Common myeloid progenitor, CD34-positive (primary cell): ENCODE data around the gene PSD4.

Experiments
- CTCF ChIA-PET: fragments of 350-600 bp; sonication (Branson Sonifier 250); formaldehyde crosslinking; loops from one replicate; lab custom pipeline; 2021; ENCODE audit warnings: antibody characterized with exemption; lab: Charles Lee
- POLR2A ChIA-PET: fragments of 350-600 bp; sonication (Branson Sonifier 250); formaldehyde crosslinking; loops from one replicate; lab custom pipeline; 2021; ENCODE audit warnings: antibody characterized with exemption; lab: Charles Lee
- DNase-seq, 3 donors: peaks; one replicate each; pipeline versions ENCODE4 v3.0.0 to v3.0.0-alpha.2; 2013
- H3K27ac ChIP-seq, 2 experiments: 1 replicate in 1 of 2; 2 replicates in 1 of 2; pipeline ENCODE4 v1.7.0; 2013; ENCODE audit warnings: inconsistent platforms in 2 of 2, low read length in 2 of 2, mild to moderate bottlenecking in 2 of 2, low read depth in 1 of 2, moderate library complexity in 1 of 2; ENCODE audit not compliant: severe bottlenecking in 2 of 2, insufficient read depth in 1 of 2, poor library complexity in 1 of 2
- H3K27me3 ChIP-seq, 5 experiments: replicated peaks in 2 of 5; 1 replicate in 3 of 5; 2 replicates in 2 of 5; pipeline versions ENCODE4 v1.6.1 to v1.7.0; 2013; ENCODE audit warnings: low read length in 4 of 5, mild to moderate bottlenecking in 2 of 5, moderate library complexity in 2 of 5, inconsistent platforms in 1 of 5; ENCODE audit not compliant: insufficient read depth in 5 of 5, control insufficient read depth in 4 of 5
- H3K36me3 ChIP-seq, 4 experiments: 1 replicate in 2 of 4; 2 replicates in 2 of 4; pipeline versions ENCODE4 v1.6.1 to v1.7.0; 2013; ENCODE audit warnings: low read length in 3 of 4, control low read depth in 1 of 4, mild to moderate bottlenecking in 1 of 4; ENCODE audit not compliant: control insufficient read depth in 4 of 4, insufficient read depth in 4 of 4
- H3K4me1 ChIP-seq, 4 experiments: 1 replicate in 3 of 4; 2 replicates in 1 of 4; pipeline versions ENCODE4 v1.6.1 to v1.7.1; 2013; ENCODE audit warnings: low read length in 3 of 4, mild to moderate bottlenecking in 3 of 4, control low read depth in 1 of 4, inconsistent platforms in 1 of 4, moderate library complexity in 1 of 4; ENCODE audit not compliant: control insufficient read depth in 4 of 4, insufficient read depth in 4 of 4; ENCODE audit errors: control extremely low read depth in 1 of 4
- H3K4me3 ChIP-seq, 7 experiments: 1 replicate in 4 of 7; 2 replicates in 3 of 7; pipeline versions ENCODE4 v1.5.1 to v1.7.0; 2013; ENCODE audit warnings: mild to moderate bottlenecking in 7 of 7, low read length in 6 of 7, moderate library complexity in 6 of 7, inconsistent platforms in 2 of 7, low read depth in 2 of 7, control low read depth in 1 of 7; ENCODE audit not compliant: insufficient read depth in 4 of 7, control insufficient read depth in 1 of 7; ENCODE audit errors: extremely low read depth in 1 of 7
- H3K9me3 ChIP-seq, 5 experiments: 1 replicate in 4 of 5; 2 replicates in 1 of 5; pipeline versions ENCODE4 v1.6.1 to v1.7.1; 2013; ENCODE audit warnings: low read length in 4 of 5, mild to moderate bottlenecking in 2 of 5, inconsistent platforms in 1 of 5, low read depth in 1 of 5, moderate library complexity in 1 of 5; ENCODE audit not compliant: control insufficient read depth in 4 of 5, insufficient read depth in 2 of 5; ENCODE audit errors: control extremely low read depth in 1 of 5
- WGBS: methylation state at CpG from one replicate; pipeline ENCODE4 v1.1.5; 2013; ENCODE audit not compliant: insufficient coverage; 5-methylcytosine and 5-hydroxymethylcytosine counted together

PSD4 gene

GRCh38 chr2:113208396-113208795 lies 34.6 kb downstream of the PSD4 start:
- CTCF ChIA-PET, result no interaction called here

GRCh38 chr2:113209011-113209645 lies 35.4 kb downstream of the PSD4 start:
- no peaks in the 10 kb centered on the region for H3K36me3 ChIP-seq
- ChIA-PET POLR2A (no interaction called here), CTCF (interaction anchor here (1.0 kb wide), 1 partner anchor 161 kb away, joined by 3 read pairs; no protein-coding TSS in a partner anchor)
- H3K27me3 ChIP-seq, result no peaks in the 10 kb centered on the region
- no peak overlapping the region for H3K4me3 ChIP-seq
- DNase-seq, result no peak
- peaks cover 2 to 19% (median 16%) of the 10 kb centered on the region in 4 experiments for H3K4me1 ChIP-seq
- H3K27ac ChIP-seq, result no peak overlapping the region
- 80% methylated on average over 4 of the region's 8 CpGs for WGBS
- H3K9me3 ChIP-seq, result no peaks in the 10 kb centered on the region

More at GRCh38 chr2:113208396-113208795, 34.6 kb downstream of the PSD4 start:
- Histone ChIP-seq H3K27ac (no peak overlapping the region), H3K4me1 (peaks cover 0 to 20% (median 17%) of the 10 kb centered on the region in 4 experiments), H3K9me3 (no peaks in the 10 kb centered on the region), H3K36me3 (no peaks in the 10 kb centered on the region), H3K27me3 (no peaks in the 10 kb centered on the region), H3K4me3 (no peak overlapping the region)
- POLR2A ChIA-PET, result no interaction called here
- WGBS, result 100% methylated on average over 5 of the region's 5 CpGs
- DNase-seq, result no peak

- Histone ChIP-seq H3K36me3 (no peaks in the 10 kb centered on the region), H3K4me3 (no peak overlapping the region), H3K9me3 (no peaks in the 10 kb centered on the region), H3K27me3 (no peaks in the 10 kb centered on the region), H3K4me1 (peaks cover 2 to 17% (median 14%) of the 10 kb centered on the region in 4 experiments), H3K27ac (no peak overlapping the region)
- ChIA-PET CTCF (interaction anchor here (1.0 to 8.3 kb wide), 2 partner anchors 7 to 161 kb away, joined by 3 to 96 read pairs; no protein-coding TSS in a partner anchor), POLR2A (no interaction called here)
- 100% methylated on average over 1 of the region's 15 CpGs for WGBS
- no peak for DNase-seq
These were observed 35.9 kb downstream of the PSD4 start for GRCh38 chr2:113209646-113210171.

GRCh38 chr2:113211226-113212105 lies 37.7 kb downstream of the PSD4 start:
- H3K27ac ChIP-seq, result no peak overlapping the region
- H3K4me1 ChIP-seq, result peaks cover 2 to 24% (median 23%) of the 10 kb centered on the region in 4 experiments
- no peak for DNase-seq
- H3K9me3 ChIP-seq, result no peaks in the 10 kb centered on the region
- H3K36me3 ChIP-seq, result no peaks in the 10 kb centered on the region
- no peaks in the 10 kb centered on the region for H3K27me3 ChIP-seq
- POLR2A ChIA-PET, result no interaction called here
- CTCF ChIA-PET, result interaction anchor here (0.8 to 8.3 kb wide), 7 partner anchors 9 to 159 kb away, joined by 3 to 96 read pairs (median 3); no protein-coding TSS in a partner anchor
- H3K4me3 ChIP-seq, result no peak overlapping the region
- WGBS, result 95% methylated on average over 7 of the region's 13 CpGs

- peak in 1 of 3 donors; percentile 19 for DNase-seq
- no peak overlapping the region for H3K4me3 ChIP-seq
- no peaks in the 10 kb centered on the region for H3K9me3 ChIP-seq
- no peaks in the 10 kb centered on the region for H3K27me3 ChIP-seq
- H3K4me1 ChIP-seq, result peaks cover 4 to 33% (median 32%) of the 10 kb centered on the region in 4 experiments
- ChIA-PET CTCF (interaction anchor here (0.6 to 8.3 kb wide), 5 partner anchors 9 to 158 kb away, joined by 3 to 96 read pairs (median 4); no protein-coding TSS in a partner anchor), POLR2A (interaction anchor here (0.7 kb wide), 1 partner anchor 43 kb away, joined by 3 read pairs; no protein-coding TSS in a partner anchor)
- 36% methylated on average over 19 of the region's 26 CpGs for WGBS
- H3K36me3 ChIP-seq, result no peaks in the 10 kb centered on the region
- H3K27ac ChIP-seq, result no peak overlapping the region
These were observed 38.7 kb downstream of the PSD4 start for GRCh38 chr2:113212245-113213060.

- no peak for DNase-seq
- POLR2A ChIA-PET, result interaction anchor here (0.7 kb wide), 1 partner anchor 42 kb away, joined by 3 read pairs; no protein-coding TSS in a partner anchor
- WGBS, result 92% methylated on average over 10 of the region's 14 CpGs
These were observed 39.5 kb downstream of the PSD4 start for GRCh38 chr2:113213061-113213930.

More at GRCh38 chr2:113213061-113213930, 39.5 kb downstream of the PSD4 start:
- Histone ChIP-seq H3K27ac (no peak overlapping the region), H3K4me1 (peaks cover 4 to 42% (median 41%) of the 10 kb centered on the region in 4 experiments), H3K9me3 (no peaks in the 10 kb centered on the region), H3K36me3 (no peaks in the 10 kb centered on the region), H3K4me3 (no peak overlapping the region), H3K27me3 (no peaks in the 10 kb centered on the region)
- CTCF ChIA-PET, result interaction anchor here (0.6 to 8.3 kb wide), 3 partner anchors 11 to 38 kb away, joined by 3 to 96 read pairs (median 3); no protein-coding TSS in a partner anchor
